Subcutaneous adipose tissue (tissue), 4 donors: Measurements from ENCODE around the gene MC2R. TPM values are rescaled to one million over a fixed set of nuclear protein-coding genes. Genes with fewer than 3 reads are reported as not detected.

Experiments used
- CTCF ChIP-seq: fragments of 450-650 bp; IDR thresholded peaks from one replicate; pipeline ENCODE4 v1.5.1; 2016; ENCODE audit warnings: low read depth, mild to moderate bottlenecking, control low read depth, antibody characterized with exemption, moderate library complexity
- total RNA-seq, 4 donors: library from RNA; depleted of rRNA; stranded (reverse); fragments of >200 nt; gene quantifications; one replicate each; pipeline ENCODE4 v1.1.0, GENCODE V29; 2016

The MC2R gene
- total RNA-seq, 4 donors from 2014 or later, result not detected

GRCh38 chr18:13871701-13872100, 43.6 kb downstream of the MC2R start:
- TF ChIP-seq CTCF, result no peak

GRCh38 chr18:13868501-13869271, 46.6 kb downstream of the MC2R start:
- TF ChIP-seq CTCF, result no peak

- no peak for TF ChIP-seq CTCF
Observed at GRCh38 chr18:13849791-13850190, 65.5 kb downstream of the MC2R start.

GRCh38 chr18:13836559-13836958, 78.8 kb downstream of the MC2R start:
- TF ChIP-seq CTCF, result no peak

- TF ChIP-seq CTCF, result no peak
Observed at GRCh38 chr18:13835202-13835601, 80.1 kb downstream of the MC2R start.

- no peak for TF ChIP-seq CTCF
Observed at GRCh38 chr18:13834496-13835015, 80.8 kb downstream of the MC2R start.

Other genes starting within 250 kb of the MC2R start
- 10 to 100 TPM in 2 of 4 donors, 1 to 10 TPM in 2; 4.3 to 14.2 (median 10.7) TPM for gene FAM210A, start 189.0 kb downstream of the MC2R start, total RNA-seq
- 10 to 100 TPM; 15.4 to 24.8 (median 22.9) TPM for gene RNMT, start 188.9 kb downstream of the MC2R start, total RNA-seq
- not detected for gene MC5R, start 91.4 kb downstream of the MC2R start, total RNA-seq
- gene ZNF519, start 216.9 kb upstream of the MC2R start, total RNA-seq, result 10 to 100 TPM in 1 of 4 donors, 1 to 10 TPM in 3; 4.0 to 17.8 (median 6.1) TPM